GM18499 (cell line): ENCODE data around the gene PHC2.

Experiments used
- ATAC-seq: cut with Tn5 transposase; IDR thresholded peaks from one replicate; pipeline ENCODE4 v1.9.1; 2021; ENCODE audit warnings: moderate number of reproducible peaks; ENCODE audit not compliant: insufficient read depth, unreplicated experiment

The PHC2 gene

DNA sequence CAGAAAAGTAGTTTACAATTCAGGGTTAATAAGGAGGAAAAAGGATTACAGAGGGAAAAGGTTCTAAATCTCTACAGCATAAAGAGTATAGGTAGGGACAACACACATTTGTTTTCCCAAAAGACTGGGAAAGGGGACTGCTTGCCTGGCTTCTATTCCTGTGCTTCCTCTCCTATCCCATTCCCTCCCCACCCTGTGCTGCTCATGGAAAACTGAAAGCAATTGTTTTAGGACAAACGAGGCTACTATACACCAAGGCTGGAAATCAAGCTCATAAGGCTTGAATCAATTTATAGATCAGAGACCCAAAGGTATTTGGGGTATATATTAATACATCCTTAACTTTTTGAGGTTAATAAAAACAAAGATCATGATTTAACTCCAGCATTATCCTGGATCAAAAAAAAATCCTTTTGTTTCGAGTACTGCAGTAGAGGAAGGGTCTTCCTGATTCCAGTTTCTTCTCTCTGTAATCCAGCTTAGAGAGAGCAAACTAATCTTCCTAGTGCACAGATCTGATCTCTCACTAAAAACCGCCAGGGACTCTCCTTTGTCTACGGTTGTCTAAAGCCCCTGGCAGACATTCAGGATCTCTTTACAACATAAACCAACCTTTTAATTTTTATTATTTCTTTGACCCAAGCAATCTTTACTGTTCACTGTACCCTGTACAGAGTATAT lies 72.6 kb downstream of the PHC2 start:
- no peak for ATAC-seq

DNA sequence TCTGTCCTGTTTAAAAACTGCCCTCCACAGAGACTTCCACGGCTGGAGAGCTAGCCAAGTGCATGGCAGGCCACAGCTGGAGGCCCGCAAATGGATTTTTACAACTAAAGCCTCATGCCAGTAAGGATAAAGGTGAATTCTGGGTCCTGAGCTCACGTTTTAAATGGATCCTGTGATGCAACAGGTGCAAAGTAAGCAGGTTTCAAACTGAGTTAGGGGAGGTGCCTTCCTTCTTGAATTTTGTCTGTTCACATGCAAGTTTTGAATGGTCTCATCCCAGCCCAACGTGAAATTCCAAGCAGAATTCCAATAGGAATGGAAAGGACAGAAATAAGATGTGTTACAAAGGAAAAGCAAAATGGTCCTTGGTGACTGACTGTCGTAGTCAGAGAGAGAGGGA lies 73.8 kb downstream of the PHC2 start:
- no peak for ATAC-seq

DNA sequence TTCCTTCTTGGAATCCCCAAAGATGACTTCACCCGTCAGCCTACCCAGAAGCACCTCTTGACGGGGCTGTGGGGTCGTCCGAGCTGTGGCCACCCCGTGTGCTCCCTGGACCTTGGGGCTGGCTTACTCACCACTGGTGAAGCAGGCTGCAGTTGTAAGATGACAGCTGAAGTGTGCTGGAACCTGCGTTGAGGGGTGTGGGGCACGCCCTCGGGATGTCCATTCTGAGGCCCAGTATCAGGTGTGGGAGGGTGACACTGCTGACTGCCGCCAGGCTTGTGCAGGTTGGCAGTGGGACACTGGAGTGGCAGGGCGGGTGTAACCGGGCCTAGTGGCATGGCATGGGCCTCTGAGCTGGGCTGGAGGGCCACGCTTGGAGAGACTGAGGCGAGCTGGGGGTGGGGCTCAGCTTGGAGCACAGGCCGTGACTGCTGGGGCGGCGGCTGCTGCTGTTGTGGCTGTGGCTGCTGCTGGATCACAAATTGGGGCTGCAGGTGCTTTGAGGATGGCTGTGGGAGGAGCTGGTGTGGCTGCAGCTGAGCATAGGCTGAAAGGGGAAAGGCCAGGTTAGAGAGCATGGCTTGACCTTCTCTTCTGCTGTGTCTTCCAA lies 76.1 kb downstream of the PHC2 start:
- ATAC-seq: no peak

DNA sequence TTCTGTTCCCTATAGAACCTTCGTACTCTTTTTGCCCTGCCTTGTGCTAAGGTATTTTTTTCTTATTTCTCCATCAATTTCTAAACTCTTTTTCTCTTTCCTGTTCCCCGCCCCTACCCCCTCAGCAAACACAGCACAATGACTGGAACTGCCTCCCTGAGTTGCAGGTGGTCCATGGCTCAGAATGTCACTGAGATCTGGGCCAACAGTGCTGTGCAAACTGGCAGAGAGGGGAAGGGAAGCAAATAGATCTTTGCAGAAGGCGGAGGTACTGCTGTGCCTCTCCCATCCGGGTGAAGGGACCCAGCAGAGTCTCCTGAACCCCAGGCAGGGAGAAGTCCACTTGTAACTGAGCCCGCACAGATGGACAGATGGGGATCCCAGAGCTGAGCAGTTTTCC lies 77.4 kb downstream of the PHC2 start:
- no peak for ATAC-seq

DNA sequence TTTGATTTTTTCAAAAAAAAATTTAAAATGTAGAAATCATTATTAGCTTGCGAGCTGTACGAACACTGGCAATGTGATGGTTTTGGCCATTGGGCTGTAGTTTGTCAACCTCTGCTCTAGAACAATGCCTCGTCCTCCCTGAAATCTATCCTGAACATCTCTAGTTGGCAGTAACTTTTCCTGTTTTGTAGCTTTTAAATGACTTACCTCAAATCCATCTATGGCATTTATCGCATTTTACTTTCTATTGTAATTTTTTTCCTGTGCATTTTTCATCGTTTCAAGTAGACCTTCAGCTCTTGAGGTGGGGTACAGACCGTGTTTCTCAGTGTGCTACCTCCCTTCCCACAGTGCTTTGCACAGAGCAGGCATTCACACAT lies 79.6 kb downstream of the PHC2 start:
- ATAC-seq: no peak

DNA sequence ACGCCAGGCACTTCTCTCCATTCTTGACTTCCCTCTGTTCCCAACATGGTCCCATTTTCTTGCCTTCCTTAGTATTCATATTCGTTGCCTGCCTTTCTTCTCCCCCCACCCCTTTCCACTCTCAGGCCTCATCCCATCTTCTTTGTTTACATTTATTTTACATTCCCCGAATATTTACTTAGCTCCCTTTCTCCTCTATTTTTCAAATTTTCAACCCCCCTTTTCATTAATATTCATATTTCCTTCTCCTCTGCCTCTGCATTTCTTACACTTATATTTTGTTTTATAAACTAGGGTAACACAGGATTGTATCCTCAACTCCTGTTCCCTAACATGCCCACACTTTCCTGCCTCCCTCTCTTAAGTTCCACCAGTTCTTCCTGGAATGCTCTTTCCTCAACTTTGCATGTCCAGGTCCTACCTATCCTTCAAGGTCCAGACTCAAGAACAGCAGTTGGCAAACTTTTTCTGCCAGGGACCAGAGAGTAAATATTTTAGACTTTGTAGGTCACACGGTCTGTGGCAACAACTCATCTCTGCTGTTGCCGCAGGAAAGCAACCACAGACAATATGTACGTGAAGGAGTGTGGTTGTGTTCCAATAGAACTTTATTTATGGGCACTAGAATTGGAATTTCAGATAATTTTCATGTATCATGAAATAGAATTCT lies 80.1 kb downstream of the PHC2 start:
- ATAC-seq: no peak

DNA sequence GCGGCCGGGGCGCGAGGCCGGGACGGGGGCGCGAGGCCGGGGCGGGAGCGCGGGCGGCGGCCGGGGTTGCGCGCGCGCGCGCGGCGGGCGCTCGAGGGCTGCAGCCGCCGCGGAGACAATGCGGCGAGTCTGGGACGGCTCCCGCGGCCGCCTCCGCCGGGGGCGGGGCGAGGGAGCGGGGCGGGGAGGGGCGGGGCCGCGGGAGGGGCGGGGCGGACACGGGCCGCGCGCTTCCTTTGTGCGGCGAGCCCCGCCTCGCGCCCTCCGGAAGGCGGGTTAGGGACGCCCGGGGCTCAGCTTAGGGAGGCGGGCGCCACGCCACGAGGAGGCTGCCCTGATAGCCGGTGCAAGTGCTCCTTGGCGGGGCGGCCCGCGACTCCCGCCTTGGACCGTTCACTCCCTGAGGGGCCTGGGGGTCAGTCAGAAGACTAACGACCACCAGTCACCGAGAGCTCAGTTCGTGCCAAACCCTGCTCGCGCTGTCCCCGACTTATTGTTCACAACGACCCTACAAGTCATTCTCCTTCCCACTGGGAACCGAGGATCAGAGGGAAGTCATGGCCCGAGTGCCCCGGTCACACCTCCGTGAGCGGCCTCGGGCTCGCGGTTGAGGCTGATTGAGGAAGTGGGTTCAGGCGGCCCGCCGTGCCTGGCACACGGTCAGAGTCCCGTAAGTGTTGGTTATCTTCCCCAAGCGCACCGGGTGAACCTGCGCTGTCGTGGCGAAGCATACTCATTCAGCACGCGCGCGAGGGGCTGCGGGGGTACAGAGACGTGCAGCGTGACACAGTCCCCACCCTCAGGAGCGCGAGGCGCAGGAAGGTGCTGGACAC lies 80.9 kb downstream of the PHC2 start:
- ATAC-seq: no peak

DNA sequence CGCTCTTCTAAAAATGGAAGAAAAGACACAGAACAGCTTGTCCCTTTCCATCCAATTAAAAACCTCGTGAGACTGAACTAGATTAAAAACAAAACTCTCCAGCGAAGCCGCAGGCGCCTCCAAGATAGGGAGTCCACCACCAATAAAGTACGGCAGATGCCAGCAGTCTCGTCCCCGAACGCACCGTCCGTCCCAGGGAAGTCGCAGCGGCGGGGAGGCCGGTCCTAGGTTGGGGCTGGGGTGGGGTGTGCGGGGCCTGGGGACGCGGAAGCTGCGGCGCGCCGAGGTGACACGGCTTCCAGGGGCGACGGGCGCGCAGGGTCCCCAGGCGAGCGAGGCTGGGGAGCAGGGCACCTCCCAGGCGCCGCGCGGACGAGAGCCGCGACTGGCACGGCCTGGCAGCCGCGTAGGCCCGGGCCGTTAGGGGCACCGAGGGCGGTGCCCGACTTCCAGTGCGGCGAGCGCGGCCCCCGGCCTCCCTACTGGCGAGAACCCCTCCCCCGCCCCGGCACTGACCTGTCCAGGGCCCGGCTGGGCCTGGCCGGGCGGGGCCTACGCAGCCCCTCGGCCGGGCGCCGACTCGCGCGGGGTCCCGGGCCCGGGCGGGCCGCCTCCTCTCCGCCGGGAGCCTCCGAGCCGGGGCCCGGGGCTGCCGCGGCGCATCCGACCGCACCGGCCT lies 81.7 kb downstream of the PHC2 start:
- ATAC-seq: no peak

DNA sequence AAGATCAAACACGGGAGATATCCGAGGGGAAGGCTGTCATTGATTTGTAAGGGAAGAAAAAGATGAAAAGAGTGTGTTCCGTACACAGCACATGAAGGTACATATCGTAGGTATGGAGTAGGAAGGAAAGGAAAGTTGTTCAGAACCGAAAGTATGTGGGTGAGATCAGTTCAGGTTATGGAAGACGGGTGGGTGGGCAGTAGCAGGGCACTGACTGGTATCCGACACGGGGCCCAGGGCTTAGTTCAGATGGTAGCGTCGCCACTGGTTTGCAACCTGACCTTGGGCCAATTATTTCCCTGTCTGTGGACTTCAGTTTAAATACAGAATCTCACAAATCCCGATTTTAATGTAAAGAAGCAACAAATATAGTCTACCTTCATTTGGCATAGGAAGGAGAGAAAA lies 82.2 kb downstream of the PHC2 start:
- ATAC-seq: no peak

DNA sequence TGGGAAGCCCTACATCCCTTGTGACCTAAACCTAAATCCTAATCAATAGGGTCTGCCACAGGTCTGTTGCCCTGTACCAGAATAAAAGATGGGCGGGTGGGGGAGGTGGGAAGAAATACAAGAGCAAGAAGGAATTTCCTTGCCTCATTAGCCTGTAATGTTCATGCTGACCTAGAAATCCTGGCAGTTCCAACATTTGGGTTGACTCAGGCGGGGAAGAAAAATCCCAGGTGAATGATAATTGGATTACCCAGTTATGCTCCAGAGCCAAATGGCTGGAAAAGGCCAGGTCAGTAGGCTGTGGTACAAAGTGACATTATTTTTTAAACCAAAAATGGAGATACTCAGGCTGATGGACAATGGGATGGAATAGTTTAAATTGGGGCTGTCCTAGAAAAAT lies 82.7 kb downstream of the PHC2 start:
- ATAC-seq: no peak

DNA sequence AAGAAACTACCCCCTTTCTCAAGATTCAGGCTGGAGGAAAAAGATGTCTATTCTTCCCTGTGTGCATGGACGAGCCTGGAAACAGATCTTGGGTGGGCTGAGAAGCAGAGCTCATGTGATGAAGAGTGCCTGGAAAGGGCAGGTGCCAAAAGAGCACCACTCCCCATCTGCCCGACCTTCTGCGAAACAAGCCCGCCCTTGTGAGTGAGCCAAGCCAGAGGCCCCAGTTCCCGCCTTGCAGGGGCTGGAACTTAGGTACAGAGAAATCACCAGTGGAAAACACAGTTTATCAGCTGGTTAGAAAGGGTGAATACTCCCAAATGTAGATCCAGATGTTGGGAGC lies 83.3 kb downstream of the PHC2 start:
- no peak for ATAC-seq

DNA sequence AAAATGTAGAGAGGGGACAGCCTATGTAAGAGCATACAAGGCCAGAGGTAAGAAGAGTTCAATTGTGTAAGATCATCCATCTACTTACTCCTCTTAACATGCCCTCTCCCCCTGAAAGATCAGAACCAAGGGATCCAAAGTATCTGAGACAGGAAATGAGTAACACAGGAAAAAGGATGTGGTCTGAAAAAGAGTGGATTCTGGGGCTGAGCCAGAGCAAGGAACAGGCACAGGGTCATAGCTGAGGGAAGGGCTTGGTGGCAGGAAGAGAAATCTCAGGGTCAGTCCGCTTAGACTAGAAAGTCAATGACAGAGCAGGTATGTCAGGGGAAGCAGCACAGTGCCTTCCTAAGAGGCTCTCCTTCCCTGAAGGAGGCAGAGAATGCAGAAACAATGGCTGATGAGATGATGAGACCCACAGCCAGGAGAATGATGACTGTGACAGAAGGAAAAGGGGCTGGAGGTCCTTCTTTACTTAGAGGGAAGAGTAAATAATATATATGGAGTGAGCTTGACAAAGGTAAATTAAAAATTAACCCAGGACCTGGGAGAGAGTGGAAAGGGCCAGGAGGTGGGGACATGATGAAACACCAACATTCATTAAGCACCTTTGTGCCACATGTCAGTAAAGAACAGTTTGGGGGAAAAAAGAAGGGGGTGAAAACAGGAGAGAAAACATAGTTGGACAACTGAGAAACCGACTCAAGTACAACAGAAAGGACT lies 83.8 kb downstream of the PHC2 start:
- ATAC-seq: no peak

DNA sequence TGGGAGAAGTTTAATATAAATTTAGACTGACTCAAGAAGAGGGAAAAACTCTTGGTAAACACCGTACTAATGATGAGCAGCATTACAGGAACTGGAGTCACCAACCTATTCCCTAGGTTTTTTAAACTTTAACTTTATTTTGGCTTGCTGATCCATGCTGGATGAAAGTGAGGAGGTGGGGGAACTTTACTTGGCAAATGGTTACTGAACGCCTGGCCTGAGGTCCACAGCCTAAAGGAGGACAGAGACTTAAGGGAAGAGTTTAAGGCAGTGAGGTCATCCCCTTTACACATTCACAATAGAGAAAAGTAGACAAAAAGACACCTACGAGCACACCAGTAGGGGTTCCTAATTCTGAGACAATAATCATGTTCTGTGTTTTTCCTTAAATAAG lies 84.4 kb downstream of the PHC2 start:
- no peak for ATAC-seq

DNA sequence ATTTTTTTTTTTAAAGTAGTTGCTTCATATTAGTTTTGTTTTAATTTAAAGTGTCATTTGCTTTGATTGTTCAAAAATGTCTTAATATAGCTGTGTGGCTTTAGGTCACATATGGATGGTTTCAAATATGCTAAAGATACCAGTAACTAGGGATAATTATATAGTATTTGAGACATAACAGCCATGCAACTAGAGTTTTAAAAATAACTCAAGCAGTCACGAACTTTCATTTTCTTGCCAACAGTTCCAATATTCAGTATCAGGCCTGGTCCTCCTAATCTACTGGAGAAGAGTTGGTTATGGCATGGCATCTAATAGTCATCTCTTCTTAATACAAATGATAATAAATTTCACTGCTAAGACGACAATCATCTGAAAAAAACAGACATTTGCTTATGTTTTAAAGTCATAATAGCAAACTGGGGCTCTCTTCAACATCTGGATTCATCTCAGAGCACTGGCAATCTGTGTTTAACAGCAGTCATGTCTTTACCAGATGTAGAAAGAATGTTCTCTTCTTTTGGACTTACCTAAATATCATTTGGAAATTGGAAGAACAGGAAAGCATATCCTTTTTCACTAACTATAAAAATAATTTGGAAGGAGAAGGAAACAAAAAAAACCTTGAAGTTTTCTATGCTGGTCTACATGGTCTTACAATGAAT lies 85.9 kb downstream of the PHC2 start:
- no peak for ATAC-seq

DNA sequence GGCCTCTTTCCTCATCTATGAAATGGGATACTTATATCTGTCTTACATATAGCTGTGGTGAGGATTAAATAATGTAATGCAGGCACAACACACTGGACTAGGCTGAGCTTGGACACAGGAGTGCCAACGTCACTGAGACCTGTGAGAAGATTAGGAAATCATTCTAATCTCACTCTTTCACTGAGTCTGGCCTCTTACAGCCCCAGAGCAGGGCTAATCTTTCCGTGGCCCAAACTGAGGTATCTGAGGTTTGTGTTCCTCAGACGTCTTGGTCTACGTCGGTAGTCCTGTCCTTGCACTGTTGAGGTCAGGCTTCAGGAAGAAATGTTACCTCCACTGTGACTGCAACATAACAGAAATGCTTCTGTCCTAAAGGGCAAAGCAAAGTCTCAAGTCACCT lies 87.4 kb downstream of the PHC2 start:
- ATAC-seq: no peak

DNA sequence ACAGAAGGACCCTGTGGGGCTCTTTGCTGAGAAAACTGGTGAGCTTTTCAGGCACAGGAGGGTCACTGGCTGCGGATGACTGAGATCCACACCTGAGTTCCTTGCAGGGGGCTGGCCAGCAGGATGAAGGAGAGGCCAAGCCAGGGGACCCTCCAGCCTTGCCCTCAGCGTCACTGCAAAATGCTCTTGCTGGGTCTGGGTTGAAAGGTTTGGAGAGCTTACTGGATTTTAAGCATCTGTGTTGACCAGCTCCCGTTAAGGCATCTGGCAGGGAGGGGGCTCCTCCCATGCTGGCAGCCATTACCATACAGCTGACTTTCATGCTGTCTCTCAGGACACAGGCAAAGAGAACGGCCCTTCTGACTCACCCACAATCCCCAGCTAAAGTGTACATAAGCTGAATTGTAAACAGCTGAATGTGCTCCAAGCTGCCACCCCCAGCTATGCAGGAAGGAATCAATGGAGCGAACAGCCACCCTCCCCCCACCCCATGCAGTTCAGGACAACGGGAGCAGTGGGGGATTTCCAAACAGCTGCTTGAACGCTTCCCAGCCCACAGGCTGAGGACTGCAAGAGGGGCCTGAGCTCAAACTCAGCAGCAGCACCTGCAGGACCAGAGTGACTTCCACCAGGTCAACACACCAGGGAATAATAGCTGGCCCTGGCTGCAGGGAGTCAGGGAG lies 88.7 kb downstream of the PHC2 start:
- ATAC-seq: no peak

DNA sequence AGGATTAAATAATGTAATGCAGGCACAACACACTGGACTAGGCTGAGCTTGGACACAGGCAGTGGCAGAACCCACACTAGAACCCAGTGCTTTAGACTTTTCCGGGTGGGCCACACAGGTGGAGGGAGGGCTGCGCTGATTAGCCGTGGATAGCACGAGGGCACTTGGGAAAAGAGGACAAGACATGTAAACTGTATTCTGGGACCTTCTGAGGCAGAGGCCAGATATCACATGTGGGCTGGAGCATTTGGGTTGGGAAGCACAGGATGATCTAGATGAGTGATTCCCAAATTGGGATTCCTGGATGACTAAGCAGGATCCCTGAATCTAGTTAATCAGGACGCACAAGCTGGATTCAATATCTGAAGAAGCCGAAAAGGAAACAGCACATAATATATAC lies 89.7 kb downstream of the PHC2 start:
- no peak for ATAC-seq

DNA sequence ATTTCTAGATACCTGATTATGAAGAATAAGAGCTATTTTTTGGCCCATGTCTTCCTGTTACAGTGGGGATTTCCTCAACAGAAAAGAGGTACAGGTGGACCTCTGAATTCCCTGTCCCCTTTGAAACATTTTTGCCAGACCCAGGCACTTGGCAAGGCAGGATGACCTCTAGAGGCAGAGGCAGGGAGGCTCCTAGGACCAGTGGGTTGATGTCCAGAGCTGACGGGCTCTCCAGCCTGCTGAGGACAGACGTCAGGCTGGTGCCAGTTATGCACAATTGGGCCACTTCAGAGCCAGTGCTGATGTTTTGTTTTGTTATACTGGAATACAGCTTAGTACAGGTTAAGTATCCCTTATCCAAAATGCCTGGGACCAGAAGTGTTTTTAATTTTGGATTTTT lies 91.5 kb downstream of the PHC2 start:
- no peak for ATAC-seq
